HepG2 (cell line): Measurements from ENCODE around the gene GNAI2. TPM values are rescaled to one million over a fixed set of nuclear protein-coding genes. Genes with fewer than 3 reads are reported as not detected.

Experiments used
- CBX2 ChIP-seq, 2 experiments: fragments of 200-600 bp in 1 of 2; sonication (generic); formaldehyde crosslinking in 1 of 2; IDR thresholded peaks; 2 replicates each; pipeline versions ENCODE4 v1.7.0 to v1.8.1; 2018 to 2022; ENCODE audit warnings: low read depth in 2 of 2, low read length in 1 of 2, mild to moderate bottlenecking in 1 of 2, missing genetic modification reagents in 1 of 2
- CHCHD3 ChIP-seq: sonication (generic); formaldehyde crosslinking; IDR thresholded peaks from 2 replicates; pipeline ENCODE4 v1.8.0; 2022; ENCODE audit warnings: mild to moderate bottlenecking, missing genetic modification reagents, moderate library complexity
- DPF2 ChIP-seq: sonication (generic); formaldehyde crosslinking; IDR thresholded peaks from 2 replicates; pipeline ENCODE4 v1.4.0; 2020; ENCODE audit warnings: mild to moderate bottlenecking, low read depth, missing genetic modification reagents, borderline replicate concordance
- GPN1 ChIP-seq: sonication (generic); formaldehyde crosslinking; IDR thresholded peaks from 2 replicates; pipeline ENCODE4 v1.5.1; 2020; ENCODE audit warnings: missing genetic modification reagents, borderline replicate concordance
- HIVEP1 ChIP-seq: sonication (generic); formaldehyde crosslinking; IDR thresholded peaks from 2 replicates; pipeline ENCODE4 v1.4.0; 2020; ENCODE audit warnings: mild to moderate bottlenecking, missing genetic modification reagents
- SAFB2 ChIP-seq: sonication (generic); formaldehyde crosslinking; IDR thresholded peaks from 2 replicates; pipeline ENCODE4 v1.5.1; 2020; ENCODE audit warnings: missing genetic modification reagents, low read depth, mild to moderate bottlenecking, borderline replicate concordance
- SRY ChIP-seq: sonication (generic); formaldehyde crosslinking; IDR thresholded peaks from 2 replicates; pipeline ENCODE4 v1.8.0; 2022; ENCODE audit warnings: mild to moderate bottlenecking, missing genetic modification reagents
- ZFP36 ChIP-seq: fragments of 150-350 bp; IDR thresholded peaks from 2 replicates; pipeline ENCODE4 v1.6.1; 2018; ENCODE audit warnings: borderline replicate concordance, low read length, low read depth; ENCODE audit not compliant: partially characterized antibody
- ZFP37 ChIP-seq: sonication (generic); formaldehyde crosslinking; IDR thresholded peaks from 2 replicates; pipeline ENCODE4 v1.4.0; 2020; ENCODE audit warnings: missing genetic modification reagents, borderline replicate concordance
- ZNF546 ChIP-seq: sonication (generic); formaldehyde crosslinking; conservative IDR thresholded peaks from 2 replicates; pipeline ENCODE4 v1.8.1; 2023; ENCODE audit warnings: mild to moderate bottlenecking, missing genetic modification reagents
- ZNF589 ChIP-seq: sonication (generic); formaldehyde crosslinking; conservative IDR thresholded peaks from 2 replicates; pipeline ENCODE4 v1.8.0; 2022; ENCODE audit warnings: mild to moderate bottlenecking, moderate library complexity, missing genetic modification reagents
- ZNF768 ChIP-seq: sonication (generic); formaldehyde crosslinking; IDR thresholded peaks from 2 replicates; pipeline ENCODE4 v1.4.0; 2020; ENCODE audit warnings: missing genetic modification reagents
- ZNF841 ChIP-seq: sonication (generic); formaldehyde crosslinking; IDR thresholded peaks from 2 replicates; pipeline ENCODE4 v1.8.1; 2023; ENCODE audit warnings: missing genetic modification reagents, borderline replicate concordance
- polyA plus RNA-seq, 8 experiments: library from polyadenylated mRNA; depleted of rRNA in 3 of 8; stranded (reverse) in 7 of 8; unstranded in 1 of 8; fragments of >200 nt; fragmentation: Illumina TruSeq in 4 of 8; extraction: Trizol in 4 of 8; gene quantifications; 2 replicates each; pipeline versions ENCODE4 v1.2.1 to v1.2.3, GENCODE V29; 2011 to 2016; ENCODE audit warnings: low read depth in 4 of 8, missing spikeins in 1 of 8, mixed read lengths in 1 of 8; ENCODE audit not compliant: insufficient read depth in 1 of 8
- total RNA-seq, 5 experiments: library from RNA; depleted of rRNA; stranded (reverse); fragments of >200 nt; fragmentation: Illumina TruSeq; extraction: Trizol; gene quantifications; 2 replicates each; pipeline ENCODE4 v1.2.3, GENCODE V29; 2016; ENCODE audit warnings: low read depth in 1 of 5
- TF ChIP-seq, protein P1 (sequence below): sonication (generic); formaldehyde crosslinking; IDR thresholded peaks from 2 replicates; pipeline ENCODE4 v1.8.0; 2022; ENCODE audit warnings: mild to moderate bottlenecking, missing genetic modification reagents, borderline replicate concordance
- TF ChIP-seq, protein P2 (sequence below): sonication (generic); formaldehyde crosslinking; IDR thresholded peaks from 2 replicates; pipeline ENCODE4 v1.5.0; 2020; ENCODE audit warnings: mild to moderate bottlenecking, missing genetic modification reagents
- TF ChIP-seq, protein P3 (sequence below): sonication (generic); formaldehyde crosslinking; IDR thresholded peaks from one replicate; pipeline ENCODE4 v1.5.1; 2020; ENCODE audit warnings: mild to moderate bottlenecking, missing genetic modification reagents; ENCODE audit errors: not compliant biosample characterization
- TF ChIP-seq, protein P4 (sequence below): sonication (generic); formaldehyde crosslinking; IDR thresholded peaks from 2 replicates; pipeline ENCODE4 v1.4.0; 2020; ENCODE audit warnings: mild to moderate bottlenecking, missing genetic modification reagents

GNAI2 gene
- total and polyA plus RNA-seq, 2 of the 13 experiments (the other 11 are each of a cell fraction or from before 2014, with no cell fraction given): 51.1 to 66.2 TPM

DNA sequence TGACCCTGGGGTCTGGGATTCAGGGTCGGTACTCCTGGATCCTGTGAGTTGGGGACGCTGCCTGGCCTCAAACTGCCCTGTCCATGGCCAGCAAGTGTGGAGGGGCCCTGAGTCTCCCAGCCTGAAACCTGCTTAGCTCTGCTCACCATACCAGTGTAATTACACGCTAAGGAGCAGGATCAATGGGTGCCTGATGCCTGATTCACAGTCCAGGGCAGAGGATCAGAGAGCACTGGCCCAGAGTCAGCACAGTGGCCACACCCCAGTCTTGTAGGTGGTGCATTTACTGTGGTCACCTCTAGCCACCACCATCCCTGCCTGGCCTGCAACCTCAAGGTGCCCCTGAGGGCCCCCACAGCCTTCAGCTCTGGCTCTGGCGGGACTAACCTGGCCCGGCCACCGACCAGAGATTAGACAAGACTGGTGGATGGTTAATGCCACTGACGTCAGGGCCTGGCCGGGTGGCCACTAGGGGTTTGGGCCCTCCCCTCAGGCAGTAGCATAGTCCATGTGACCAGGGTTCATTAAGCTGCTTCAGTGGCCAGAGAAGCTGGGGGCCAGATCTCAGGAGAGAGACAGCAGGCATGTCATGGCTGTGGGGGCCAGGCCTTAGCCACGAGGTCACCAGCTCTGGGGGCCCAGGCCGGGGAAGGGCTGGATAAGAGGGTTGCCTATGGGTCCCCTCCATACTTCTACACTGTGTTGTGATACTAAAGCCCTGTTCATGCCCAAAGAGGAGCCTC lies 34.3 kb upstream of the GNAI2 start (continued):
- TF ChIP-seq SAFB2 (no peak), ZNF841 (CRISPR knock-in tag) (no peak), ZNF768 (peak; percentile 81), DPF2 (no peak; the same call in 1 of the 2 replicates), SRY (CRISPR knock-in tag) (no peak), CHCHD3 (CRISPR knock-in tag) (no peak), HIVEP1 (CRISPR knock-in tag) (no peak), ZNF546 (CRISPR knock-in tag) (no peak), GPN1 (CRISPR knock-in tag) (no peak), CBX2 (IDR thresholded peaks at IDR 0.05; ENCODE audit: low read depth, low read length) (no peak), CBX2 (CRISPR knock-in tag; IDR thresholded peaks at IDR 0.05; ENCODE audit: low read depth) (no peak), ZNF589 (CRISPR knock-in tag) (no peak), ZFP36 (no peak), ZFP37 (peak; percentile 84)
- TF ChIP-seq, protein P1, sequence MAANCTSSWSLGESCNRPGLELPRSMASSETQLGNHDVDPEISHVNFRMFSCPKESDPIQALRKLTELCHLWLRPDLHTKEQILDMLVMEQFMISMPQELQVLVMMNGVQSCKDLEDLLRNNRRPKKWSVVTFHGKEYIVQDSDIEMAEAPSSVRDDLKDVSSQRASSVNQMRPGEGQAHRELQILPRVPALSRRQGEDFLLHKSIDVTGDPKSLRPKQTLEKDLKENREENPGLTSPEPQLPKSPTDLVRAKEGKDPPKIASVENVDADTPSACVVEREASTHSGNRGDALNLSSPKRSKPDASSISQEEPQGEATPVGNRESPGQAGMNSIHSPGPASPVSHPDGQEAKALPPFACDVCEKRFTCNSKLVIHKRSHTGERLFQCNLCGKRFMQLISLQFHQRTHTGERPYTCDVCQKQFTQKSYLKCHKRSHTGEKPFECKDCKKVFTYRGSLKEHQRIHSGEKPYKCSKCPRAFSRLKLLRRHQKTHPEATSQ (CRISPR knock-in tag): no peak
- TF ChIP-seq, protein P2, sequence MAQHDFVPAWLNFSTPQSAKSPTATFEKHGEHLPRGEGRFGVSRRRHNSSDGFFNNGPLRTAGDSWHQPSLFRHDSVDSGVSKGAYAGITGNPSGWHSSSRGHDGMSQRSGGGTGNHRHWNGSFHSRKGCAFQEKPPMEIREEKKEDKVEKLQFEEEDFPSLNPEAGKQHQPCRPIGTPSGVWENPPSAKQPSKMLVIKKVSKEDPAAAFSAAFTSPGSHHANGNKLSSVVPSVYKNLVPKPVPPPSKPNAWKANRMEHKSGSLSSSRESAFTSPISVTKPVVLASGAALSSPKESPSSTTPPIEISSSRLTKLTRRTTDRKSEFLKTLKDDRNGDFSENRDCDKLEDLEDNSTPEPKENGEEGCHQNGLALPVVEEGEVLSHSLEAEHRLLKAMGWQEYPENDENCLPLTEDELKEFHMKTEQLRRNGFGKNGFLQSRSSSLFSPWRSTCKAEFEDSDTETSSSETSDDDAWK (CRISPR knock-in tag): no peak
- TF ChIP-seq, protein P3, sequence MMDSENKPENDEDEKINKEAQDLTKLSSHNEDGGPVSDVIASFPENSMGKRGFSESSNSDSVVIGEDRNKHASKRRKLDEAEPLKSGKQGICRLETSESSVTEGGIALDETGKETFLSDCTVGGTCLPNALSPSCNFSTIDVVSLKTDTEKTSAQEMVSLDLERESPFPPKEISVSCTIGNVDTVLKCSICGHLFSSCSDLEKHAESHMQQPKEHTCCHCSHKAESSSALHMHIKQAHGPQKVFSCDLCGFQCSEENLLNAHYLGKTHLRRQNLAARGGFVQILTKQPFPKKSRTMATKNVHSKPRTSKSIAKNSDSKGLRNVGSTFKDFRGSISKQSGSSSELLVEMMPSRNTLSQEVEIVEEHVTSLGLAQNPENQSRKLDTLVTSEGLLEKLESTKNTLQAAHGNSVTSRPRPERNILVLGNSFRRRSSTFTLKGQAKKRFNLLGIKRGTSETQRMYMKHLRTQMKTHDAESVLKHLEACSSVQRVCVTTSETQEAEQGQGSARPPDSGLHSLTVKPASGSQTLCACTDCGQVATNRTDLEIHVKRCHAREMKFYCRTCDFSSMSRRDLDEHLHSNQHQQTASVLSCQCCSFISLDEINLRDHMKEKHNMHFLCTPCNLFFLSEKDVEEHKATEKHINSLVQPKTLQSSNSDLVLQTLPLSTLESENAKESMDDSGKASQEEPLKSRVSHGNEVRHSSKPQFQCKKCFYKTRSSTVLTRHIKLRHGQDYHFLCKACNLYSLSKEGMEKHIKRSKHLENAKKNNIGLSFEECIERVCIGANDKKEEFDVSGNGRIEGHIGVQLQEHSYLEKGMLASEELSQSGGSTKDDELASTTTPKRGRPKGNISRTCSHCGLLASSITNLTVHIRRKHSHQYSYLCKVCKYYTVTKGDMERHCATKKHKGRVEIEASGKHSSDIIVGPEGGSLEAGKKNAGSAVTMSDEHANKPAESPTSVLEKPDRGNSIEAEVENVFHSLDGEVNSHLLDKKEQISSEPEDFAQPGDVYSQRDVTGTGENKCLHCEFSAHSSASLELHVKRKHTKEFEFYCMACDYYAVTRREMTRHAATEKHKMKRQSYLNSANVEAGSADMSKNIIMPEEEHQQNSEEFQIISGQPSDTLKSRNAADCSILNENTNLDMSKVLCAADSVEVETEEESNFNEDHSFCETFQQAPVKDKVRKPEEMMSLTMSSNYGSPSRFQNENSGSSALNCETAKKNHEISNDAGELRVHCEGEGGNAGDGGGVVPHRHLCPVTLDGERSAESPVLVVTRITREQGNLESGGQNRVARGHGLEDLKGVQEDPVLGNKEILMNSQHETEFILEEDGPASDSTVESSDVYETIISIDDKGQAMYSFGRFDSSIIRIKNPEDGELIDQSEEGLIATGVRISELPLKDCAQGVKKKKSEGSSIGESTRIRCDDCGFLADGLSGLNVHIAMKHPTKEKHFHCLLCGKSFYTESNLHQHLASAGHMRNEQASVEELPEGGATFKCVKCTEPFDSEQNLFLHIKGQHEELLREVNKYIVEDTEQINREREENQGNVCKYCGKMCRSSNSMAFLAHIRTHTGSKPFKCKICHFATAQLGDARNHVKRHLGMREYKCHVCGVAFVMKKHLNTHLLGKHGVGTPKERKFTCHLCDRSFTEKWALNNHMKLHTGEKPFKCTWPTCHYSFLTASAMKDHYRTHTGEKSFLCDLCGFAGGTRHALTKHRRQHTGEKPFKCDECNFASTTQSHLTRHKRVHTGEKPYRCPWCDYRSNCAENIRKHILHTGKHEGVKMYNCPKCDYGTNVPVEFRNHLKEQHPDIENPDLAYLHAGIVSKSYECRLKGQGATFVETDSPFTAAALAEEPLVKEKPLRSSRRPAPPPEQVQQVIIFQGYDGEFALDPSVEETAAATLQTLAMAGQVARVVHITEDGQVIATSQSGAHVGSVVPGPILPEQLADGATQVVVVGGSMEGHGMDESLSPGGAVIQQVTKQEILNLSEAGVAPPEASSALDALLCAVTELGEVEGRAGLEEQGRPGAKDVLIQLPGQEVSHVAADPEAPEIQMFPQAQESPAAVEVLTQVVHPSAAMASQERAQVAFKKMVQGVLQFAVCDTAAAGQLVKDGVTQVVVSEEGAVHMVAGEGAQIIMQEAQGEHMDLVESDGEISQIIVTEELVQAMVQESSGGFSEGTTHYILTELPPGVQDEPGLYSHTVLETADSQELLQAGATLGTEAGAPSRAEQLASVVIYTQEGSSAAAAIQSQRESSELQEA (CRISPR knock-in tag): no peak
- TF ChIP-seq, protein P4, sequence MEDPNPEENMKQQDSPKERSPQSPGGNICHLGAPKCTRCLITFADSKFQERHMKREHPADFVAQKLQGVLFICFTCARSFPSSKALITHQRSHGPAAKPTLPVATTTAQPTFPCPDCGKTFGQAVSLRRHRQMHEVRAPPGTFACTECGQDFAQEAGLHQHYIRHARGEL (CRISPR knock-in tag): no peak
